RWPE1 (cell line): ENCODE measurements around the gene PEAR1.

Source experiments
- CTCF ChIA-PET: fragments of 350-600 bp; sonication (Branson Sonifier 250); formaldehyde crosslinking; extraction: SDS; loops from one replicate; lab custom pipeline; 2021; lab: Yijun Ruan, JAX
- POLR2A ChIA-PET: fragments of 400-600 bp; formaldehyde crosslinking; extraction: SDS; loops from one replicate; lab custom pipeline; 2020; ENCODE audit warnings: antibody characterized with exemption; ENCODE audit not compliant: low non-redundant PET; lab: Yijun Ruan, JAX
- DNase-seq: peaks from one replicate; pipeline ENCODE4 v3.0.0; 2012; ENCODE audit warnings: low spot score
- H3K27ac ChIP-seq: fragments of 450-650 bp; 2 replicates; pipeline ENCODE4 v1.5.1; 2017
- CTCF ChIP-seq: fragments of 450-650 bp; conservative IDR thresholded peaks from 2 replicates; pipeline ENCODE4 v1.5.1; 2017; ENCODE audit warnings: low read depth, mild to moderate bottlenecking

PEAR1 gene

DNA sequence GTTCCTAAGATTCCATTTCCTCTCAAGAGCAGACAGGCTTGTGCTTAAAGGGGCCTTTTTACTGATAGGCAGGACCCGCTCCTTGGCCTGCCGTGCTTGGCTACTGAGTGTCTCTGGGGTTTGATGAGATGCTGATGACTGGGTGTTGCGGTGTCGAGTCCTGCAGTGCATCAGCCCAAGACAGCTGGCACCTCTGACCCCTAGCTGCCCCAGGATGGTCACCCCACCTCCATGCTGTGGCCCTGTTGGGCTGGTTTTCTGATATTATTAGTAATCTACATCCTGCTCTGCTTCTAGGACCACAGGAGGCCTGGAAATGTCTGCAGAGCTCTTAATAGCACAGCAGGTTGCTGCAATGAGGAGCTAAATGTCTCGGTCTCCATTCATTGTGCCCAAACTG, 55.6 kb downstream of the PEAR1 start:
- no peak overlapping the region for H3K27ac ChIP-seq
- CTCF ChIA-PET = interaction anchor here (0.6 to 1.6 kb wide), 3 partner anchors 11 to 139 kb away, joined by 3 to 10 read pairs (median 6); no protein-coding TSS in a partner anchor
- DNase-seq = no peak
- TF ChIP-seq CTCF = no peak
- POLR2A ChIA-PET = no interaction called here

- no peak for DNase-seq
- TF ChIP-seq CTCF = no peak
- H3K27ac ChIP-seq = no peak overlapping the region
- CTCF ChIA-PET = no interaction called here
- POLR2A ChIA-PET = no interaction called here
These were observed 57.9 kb downstream of the PEAR1 start for GRCh38 chr1:156951371-156951770.

- DNase-seq = no peak
- no peak overlapping the region for H3K27ac ChIP-seq
- POLR2A ChIA-PET = no interaction called here
- CTCF ChIA-PET = interaction anchor here (1.6 kb wide), 1 partner anchor 43 kb away, joined by 4 read pairs; no protein-coding TSS in a partner anchor
- TF ChIP-seq CTCF = no peak
These were observed 60.1 kb downstream of the PEAR1 start for GRCh38 chr1:156953571-156953970.

DNA sequence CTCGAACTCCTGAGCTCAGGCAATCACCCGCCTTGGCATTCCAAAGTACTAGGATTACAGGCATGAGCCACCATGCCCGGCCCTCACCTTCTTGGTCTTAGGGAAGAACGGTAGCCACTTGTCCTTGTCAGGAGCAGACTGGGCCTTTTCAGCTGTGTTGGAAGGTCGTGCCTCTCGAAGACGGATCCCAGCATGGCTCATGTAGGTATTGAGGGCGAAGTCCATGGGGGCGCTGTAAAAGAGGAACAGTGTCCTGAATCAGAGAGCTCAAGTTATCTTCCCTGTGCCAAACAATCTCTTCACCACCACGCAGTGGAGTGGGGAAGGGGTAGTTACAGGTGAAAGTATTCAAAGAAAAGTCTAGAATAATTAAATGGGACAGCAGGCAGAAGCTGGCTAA, 62.8 kb downstream of the PEAR1 start:
- ChIA-PET CTCF (interaction anchor here (1.1 kb wide), 1 partner anchor 9 kb away, joined by 4 read pairs; no protein-coding TSS in a partner anchor), POLR2A (no interaction called here)
- DNase-seq = no peak
- no peak for TF ChIP-seq CTCF
- H3K27ac ChIP-seq = no peak overlapping the region

DNA sequence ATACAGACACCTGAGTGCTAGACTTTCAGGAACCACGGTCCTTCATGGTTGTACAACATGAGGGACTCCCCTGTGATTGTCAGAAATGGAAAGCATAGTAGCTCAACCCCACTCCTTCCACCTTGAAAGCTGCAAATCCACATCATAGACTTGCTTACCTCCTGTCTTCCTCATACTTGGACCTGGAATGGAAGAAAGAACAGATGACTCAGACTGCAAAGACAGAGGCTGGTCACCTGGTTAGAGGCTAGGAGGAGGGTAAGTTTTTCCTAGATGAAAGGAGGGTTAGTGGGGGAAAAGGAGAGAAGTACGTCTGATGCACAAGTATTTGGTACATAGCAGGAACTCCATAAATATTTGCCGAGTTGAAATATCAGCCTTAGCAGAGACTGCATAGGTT, 64.1 kb downstream of the PEAR1 start:
- DNase-seq = no peak
- CTCF ChIA-PET = interaction anchor here (0.7 to 1.2 kb wide), 3 partner anchors 8 to 30 kb away, joined by 3 to 5 read pairs (median 5); no protein-coding TSS in a partner anchor
- H3K27ac ChIP-seq = no peak overlapping the region
- TF ChIP-seq CTCF = no peak
- POLR2A ChIA-PET = no interaction called here

DNA sequence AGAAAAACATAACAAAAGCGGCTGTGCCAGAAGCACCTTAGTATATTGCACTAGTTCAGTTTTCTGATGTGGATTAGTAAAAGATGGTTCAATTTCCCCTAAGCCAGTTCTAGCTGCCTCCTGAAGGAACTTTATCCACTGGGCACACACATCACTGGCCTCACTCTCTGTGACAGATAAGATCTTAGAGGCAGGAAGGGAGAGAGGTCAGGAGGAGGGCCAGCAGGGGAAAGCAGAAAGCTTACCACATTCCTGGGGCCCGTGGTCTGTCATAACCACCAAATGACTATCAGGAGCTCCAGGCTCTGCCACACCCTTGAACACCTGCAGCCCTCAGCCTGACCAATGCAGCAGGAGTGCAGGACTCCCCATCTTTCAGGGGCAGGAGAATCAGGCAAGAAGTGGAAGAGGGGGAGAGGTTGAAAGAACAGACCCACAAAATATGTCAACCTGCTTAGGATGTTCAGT, 64.8 kb downstream of the PEAR1 start:
- no peak overlapping the region for H3K27ac ChIP-seq
- POLR2A ChIA-PET = no interaction called here
- TF ChIP-seq CTCF = no peak
- no peak for DNase-seq
- CTCF ChIA-PET = interaction anchor here (1.0 to 1.2 kb wide), 2 partner anchors 9 to 30 kb away, joined by 3 to 5 read pairs; no protein-coding TSS in a partner anchor
